GM12874 (cell line): Measurements from ENCODE around the gene MYH14.

ENCODE experiments used
- TF ChIP-seq, protein P1 (sequence below): IDR thresholded peaks from 2 replicates; pipeline ENCODE4 v1.5.1; 2011; ENCODE audit warnings: low read depth, mild to moderate bottlenecking, control low read depth, low read length, moderate library complexity; ENCODE audit not compliant: insufficient read depth

MYH14 gene

DNA sequence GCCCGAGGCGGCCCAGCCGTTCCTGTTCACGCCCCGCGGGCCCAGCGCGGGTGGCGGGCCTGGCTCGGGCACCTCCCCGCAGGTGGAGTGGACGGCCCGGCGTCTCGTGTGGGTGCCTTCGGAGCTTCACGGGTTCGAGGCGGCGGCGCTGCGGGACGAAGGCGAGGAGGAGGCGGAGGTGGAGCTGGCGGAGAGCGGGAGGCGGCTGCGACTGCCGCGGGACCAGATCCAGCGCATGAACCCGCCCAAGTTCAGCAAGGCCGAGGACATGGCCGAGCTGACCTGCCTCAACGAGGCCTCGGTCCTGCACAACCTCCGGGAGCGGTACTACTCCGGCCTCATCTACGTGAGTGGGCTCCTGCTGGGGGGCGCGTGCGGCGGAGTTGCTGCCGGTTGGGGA lies 7.0 kb downstream of the MYH14 start:
- TF ChIP-seq, protein P1, sequence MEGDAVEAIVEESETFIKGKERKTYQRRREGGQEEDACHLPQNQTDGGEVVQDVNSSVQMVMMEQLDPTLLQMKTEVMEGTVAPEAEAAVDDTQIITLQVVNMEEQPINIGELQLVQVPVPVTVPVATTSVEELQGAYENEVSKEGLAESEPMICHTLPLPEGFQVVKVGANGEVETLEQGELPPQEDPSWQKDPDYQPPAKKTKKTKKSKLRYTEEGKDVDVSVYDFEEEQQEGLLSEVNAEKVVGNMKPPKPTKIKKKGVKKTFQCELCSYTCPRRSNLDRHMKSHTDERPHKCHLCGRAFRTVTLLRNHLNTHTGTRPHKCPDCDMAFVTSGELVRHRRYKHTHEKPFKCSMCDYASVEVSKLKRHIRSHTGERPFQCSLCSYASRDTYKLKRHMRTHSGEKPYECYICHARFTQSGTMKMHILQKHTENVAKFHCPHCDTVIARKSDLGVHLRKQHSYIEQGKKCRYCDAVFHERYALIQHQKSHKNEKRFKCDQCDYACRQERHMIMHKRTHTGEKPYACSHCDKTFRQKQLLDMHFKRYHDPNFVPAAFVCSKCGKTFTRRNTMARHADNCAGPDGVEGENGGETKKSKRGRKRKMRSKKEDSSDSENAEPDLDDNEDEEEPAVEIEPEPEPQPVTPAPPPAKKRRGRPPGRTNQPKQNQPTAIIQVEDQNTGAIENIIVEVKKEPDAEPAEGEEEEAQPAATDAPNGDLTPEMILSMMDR, result no peak

DNA sequence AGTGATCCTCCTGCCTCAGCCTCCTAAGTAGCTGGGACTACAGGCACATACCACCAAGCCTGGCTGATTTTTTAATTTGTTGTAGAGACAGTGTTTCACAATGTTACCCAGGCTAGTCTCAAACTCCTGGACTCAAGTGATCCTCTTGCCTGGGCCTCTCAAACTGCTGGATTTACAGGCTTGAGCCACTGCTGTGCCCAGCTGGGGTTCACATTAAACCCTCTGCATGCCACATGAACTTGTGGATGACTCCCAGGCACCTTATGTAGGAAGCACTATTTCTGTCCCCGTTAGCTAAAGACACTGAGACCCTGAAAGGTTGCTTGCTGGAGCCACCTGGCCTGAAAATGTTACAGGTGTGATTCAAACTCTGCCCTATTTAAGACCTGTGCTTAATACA lies 10.5 kb downstream of the MYH14 start:
- TF ChIP-seq, protein P1, result no peak

DNA sequence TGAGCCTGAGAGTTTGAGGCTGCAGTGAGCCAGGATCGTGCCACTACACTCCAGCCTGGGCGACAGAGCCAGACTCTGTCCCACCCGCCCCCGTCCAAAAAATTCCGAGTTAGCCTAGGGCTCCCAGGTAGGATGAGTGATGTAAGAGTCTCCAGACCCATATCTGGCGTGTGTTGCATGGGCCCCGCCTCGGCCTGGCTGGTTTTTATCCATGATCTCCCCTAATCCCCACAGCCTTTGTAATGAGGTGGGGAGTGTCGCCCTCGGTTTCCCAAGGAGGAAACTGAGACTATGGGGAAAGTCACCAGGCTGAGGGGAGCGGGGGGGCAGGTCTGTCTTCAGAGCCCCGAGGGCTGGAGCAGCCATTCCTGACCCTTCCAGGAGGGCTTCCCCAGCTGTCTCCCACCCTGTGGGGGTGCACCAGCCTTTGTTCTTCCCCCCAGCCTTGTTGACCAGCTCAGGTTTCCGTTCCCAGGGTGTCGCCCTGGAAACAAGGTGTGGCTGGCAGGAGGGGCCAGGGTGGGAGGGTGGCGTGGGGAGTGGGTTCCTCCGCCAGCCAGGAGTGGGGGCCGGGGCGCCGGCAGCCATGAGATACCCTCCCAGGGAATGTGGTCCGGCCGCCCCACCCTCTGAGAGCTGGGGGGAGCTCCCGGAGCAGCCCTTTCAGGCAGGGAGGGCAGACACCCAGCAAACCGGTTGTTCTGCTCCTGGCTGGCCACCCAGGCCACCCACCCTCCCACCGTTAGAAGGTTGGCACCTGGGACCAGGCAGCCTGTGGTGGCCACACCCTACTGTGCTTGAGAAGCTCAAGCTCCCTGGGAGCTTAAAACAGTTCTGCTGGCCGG lies 11.5 kb downstream of the MYH14 start:
- TF ChIP-seq, protein P1, result no peak

DNA sequence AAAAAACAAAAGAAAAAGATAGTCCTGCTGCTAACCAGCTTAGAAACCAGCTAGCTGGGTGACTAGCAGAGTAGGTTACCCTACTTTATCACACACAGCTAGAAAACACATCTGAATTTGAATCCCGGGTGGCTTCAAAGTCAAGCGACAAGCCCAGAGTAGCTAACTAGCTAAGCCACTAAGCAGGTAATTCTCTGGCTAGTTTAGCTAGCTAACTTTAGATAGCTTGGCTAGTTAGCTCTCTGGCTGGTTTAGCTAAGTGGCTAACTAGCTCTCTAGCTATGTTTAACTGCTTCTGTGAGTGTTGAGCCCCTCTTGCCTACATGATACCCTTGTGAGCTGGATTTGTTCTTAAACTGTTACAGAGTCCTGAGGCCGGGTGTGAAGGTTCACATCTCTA lies 12.4 kb downstream of the MYH14 start:
- TF ChIP-seq, protein P1, result no peak

DNA sequence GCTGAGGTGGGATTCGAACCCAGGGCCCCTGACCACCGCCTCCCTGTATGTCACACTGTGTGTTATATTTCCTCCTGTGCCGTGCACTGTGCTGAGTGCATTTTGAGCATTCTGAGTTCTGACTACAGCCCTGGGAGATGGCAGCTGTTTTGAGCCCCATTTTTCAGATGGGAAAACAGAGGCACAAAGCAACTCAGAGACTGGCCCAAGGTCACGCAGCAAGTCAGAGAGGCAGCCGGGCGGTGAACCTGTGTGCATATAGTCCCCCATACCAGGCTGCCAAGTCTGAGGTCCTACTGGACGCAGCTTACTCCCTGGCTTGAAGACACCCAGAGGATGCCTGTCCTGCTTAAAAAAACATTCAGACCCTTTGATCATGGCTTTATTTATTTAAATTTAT lies 17.7 kb downstream of the MYH14 start:
- TF ChIP-seq, protein P1, result no peak

GRCh38 chr19:50222691-50223438 lies 19.4 kb downstream of the MYH14 start:
- TF ChIP-seq, protein P1, result no peak

GRCh38 chr19:50223439-50223716 lies 20.0 kb downstream of the MYH14 start:
- TF ChIP-seq, protein P1, result no peak
